PFSK-1 (cell line): Measurements from ENCODE around the gene MCUB.

Experiments
- POLR2AphosphoS5 ChIP-seq: IDR thresholded peaks from 2 replicates; pipeline ENCODE4 v1.6.1; 2012; ENCODE audit warnings: low read depth, mild to moderate bottlenecking, control low read depth, low read length, moderate library complexity
- REST ChIP-seq, 2 experiments: IDR thresholded peaks; 2 replicates each; pipeline versions ENCODE4 v1.6.1 to v1.8.0; 2011 to 2012; ENCODE audit warnings: low read depth in 2 of 2, low read length in 2 of 2, control low read depth in 1 of 2, inconsistent platforms in 1 of 2, mild to moderate bottlenecking in 1 of 2, moderate library complexity in 1 of 2; ENCODE audit not compliant: insufficient read depth in 1 of 2
- TAF1 ChIP-seq: IDR thresholded peaks from 2 replicates; pipeline ENCODE4 v1.6.1; 2012; ENCODE audit warnings: low read length, control low read depth, borderline replicate concordance; ENCODE audit not compliant: insufficient read depth

DNA sequence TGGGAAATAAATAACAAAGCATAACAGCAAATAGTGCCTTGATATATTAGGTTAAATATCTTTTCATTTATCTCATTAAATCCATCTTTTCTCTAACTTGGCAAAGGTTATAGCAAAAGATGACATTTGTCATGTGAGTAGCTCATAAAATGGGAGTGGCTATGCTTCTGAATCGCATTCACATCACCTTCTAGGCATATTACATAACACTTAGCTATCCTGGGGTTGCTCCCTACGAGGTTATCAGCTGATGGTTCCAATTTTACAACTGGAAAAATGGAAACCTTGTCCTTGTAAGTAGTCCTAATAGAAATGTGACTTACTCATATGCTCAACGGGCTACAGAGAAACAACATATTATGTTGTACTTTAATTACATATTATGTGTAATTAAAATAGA is 153.5 kb downstream of the MCUB start:
- TF ChIP-seq POLR2AphosphoS5 (no peak), REST (IDR thresholded peaks at IDR 0.05; ENCODE audit: insufficient read depth in 1 of 2, low read depth in 2 of 2, low read length in 2 of 2) (no peak), TAF1 (no peak)
